Liver (tissue), 3 donors: ENCODE measurements around the gene RYR2.

ENCODE experiments used
- CTCF ChIP-seq: fragments of 150-350 bp; IDR thresholded peaks from 2 replicates; pipeline ENCODE4 v1.5.1; 2017; ENCODE audit warnings: improper control_type of control experiment, low read depth, low read length; ENCODE audit not compliant: missing input control
- EGR1 ChIP-seq, 2 donors: IDR thresholded peaks; 2 replicates each; pipeline ENCODE4 v1.6.1; 2016 to 2018; ENCODE audit warnings: antibody characterized with exemption in 2 of 2, low read depth in 2 of 2
- JUND ChIP-seq, 2 donors: IDR thresholded peaks; 2 replicates each; pipeline ENCODE4 v1.6.1; 2016; ENCODE audit warnings: antibody characterized with exemption in 2 of 2
- MAX ChIP-seq: IDR thresholded peaks from 2 replicates; pipeline ENCODE4 v1.6.1; 2016; ENCODE audit warnings: antibody characterized with exemption
- RAD21 ChIP-seq, 2 donors: IDR thresholded peaks; 2 replicates each; pipeline ENCODE4 v1.6.1; 2016; ENCODE audit warnings: antibody characterized with exemption in 2 of 2, mild to moderate bottlenecking in 2 of 2
- SP1 ChIP-seq: IDR thresholded peaks from 2 replicates; pipeline ENCODE4 v1.6.1; 2018; ENCODE audit warnings: antibody characterized with exemption, mild to moderate bottlenecking
- TAF1 ChIP-seq: conservative IDR thresholded peaks from 2 replicates; pipeline ENCODE4 v1.6.1; 2016; ENCODE audit warnings: antibody characterized with exemption, mild to moderate bottlenecking
- YY1 ChIP-seq: IDR thresholded peaks from 2 replicates; pipeline ENCODE4 v1.6.1; 2016; ENCODE audit warnings: antibody characterized with exemption, mild to moderate bottlenecking
- ZBTB33 ChIP-seq: IDR thresholded peaks from 2 replicates; pipeline ENCODE4 v1.6.1; 2016; ENCODE audit warnings: antibody characterized with exemption
- donor health status: healthy.
- donor health status: healthy.

- TF ChIP-seq CTCF, result no peak
- no peak for TF ChIP-seq RAD21 (IDR thresholded peaks at IDR 0.05)
- no peak for TF ChIP-seq EGR1 (IDR thresholded peaks at IDR 0.05; ENCODE audit: low read depth in 2 of 2)
- TF ChIP-seq MAX, result no peak
- TF ChIP-seq SP1, result no peak
- TF ChIP-seq YY1, result no peak
- no peak for TF ChIP-seq TAF1
- TF ChIP-seq ZBTB33, result no peak
- TF ChIP-seq JUND (IDR thresholded peaks at IDR 0.05), result no peak
These were observed 169.6 kb downstream of the RYR2 start for GRCh38 chr1:237211540-237211939.
